Measurements from ENCODE around the gene SPRR2G. TPM values are rescaled to one million over a fixed set of nuclear protein-coding genes. Genes with fewer than 3 reads are reported as not detected.
"Not testable (repeated sequence)": the region's sequence is repeated elsewhere in the genome, so short reads cannot be mapped to it uniquely, and the experiment has no call there.

Gene SPRR2G
- total RNA-seq, 6 experiments from 2014 or later, result not detected

GRCh38 chr1:153125536-153125935, 25.2 kb downstream of the SPRR2G start:
- Mint-ChIP-seq H3K27me3 (ENCODE audit: insufficient read depth) (no peaks in the 10 kb centered on the region; the same call in 1 of the 2 replicates), H3K27ac (no peak overlapping the region), H3K36me3 (ENCODE audit: low read depth) (no peaks in the 10 kb centered on the region), H3K4me3 (no peak overlapping the region), H3K4me1 (ENCODE audit: low read depth) (no peaks in the 10 kb centered on the region), H3K9me3 (peaks cover 19% of the 10 kb centered on the region; the same call in 1 of the 2 replicates)
- TF ChIP-seq CTCF (IDR thresholded peaks at IDR 0.05), result no peak
- DNase-seq, result no peak

- H3K27ac Mint-ChIP-seq, result not testable (repeated sequence)
Observed at GRCh38 chr1:153123793-153124192, 26.9 kb downstream of the SPRR2G start.

DNA sequence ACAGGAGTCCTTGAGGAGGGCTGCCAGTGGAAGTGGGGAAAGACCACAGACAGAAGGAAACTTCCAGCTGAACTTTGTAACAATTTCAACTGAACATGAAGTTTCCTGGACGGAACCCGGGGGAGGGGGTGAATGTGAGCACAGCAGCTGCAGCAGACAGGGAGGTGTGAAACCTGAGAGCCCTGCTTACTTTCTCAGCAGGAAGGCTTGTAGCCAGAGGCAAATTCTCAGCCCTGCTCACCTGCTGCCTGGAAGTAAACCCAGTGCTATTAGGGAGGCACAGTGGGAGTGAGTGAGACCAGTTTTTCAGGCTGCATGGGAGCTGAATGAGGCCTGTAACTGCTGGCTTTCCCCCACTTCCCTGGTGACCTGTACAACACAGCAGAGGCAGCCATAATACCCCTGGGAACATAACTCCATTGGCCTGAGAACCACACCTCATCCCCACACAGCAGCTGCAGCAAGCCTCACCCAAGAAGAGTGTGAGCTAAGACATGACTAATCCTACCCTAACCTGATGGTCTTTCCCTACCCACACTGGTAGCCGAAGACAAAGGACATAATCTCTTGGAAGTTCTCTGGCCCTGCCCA, 27.8 kb downstream of the SPRR2G start:
- Mint-ChIP-seq H3K27ac (no peak overlapping the region), H3K9me3 (peaks cover 19% of the 10 kb centered on the region; the same call in 1 of the 2 replicates), H3K4me1 (ENCODE audit: low read depth) (no peaks in the 10 kb centered on the region), H3K36me3 (ENCODE audit: low read depth) (no peaks in the 10 kb centered on the region), H3K27me3 (ENCODE audit: insufficient read depth) (no peaks in the 10 kb centered on the region; the same call in 1 of the 2 replicates), H3K4me3 (no peak overlapping the region)
- DNase-seq, result no peak
- no peak for TF ChIP-seq CTCF (IDR thresholded peaks at IDR 0.05)

More at GRCh38 chr1:153123793-153124192, 26.9 kb downstream of the SPRR2G start:
- not testable (repeated sequence) for H3K36me3 Mint-ChIP-seq (ENCODE audit: low read depth); H3K4me3 Mint-ChIP-seq; H3K4me1 Mint-ChIP-seq (ENCODE audit: low read depth); H3K27me3 Mint-ChIP-seq (ENCODE audit: insufficient read depth); DNase-seq
- peaks cover 19% of the 10 kb centered on the region; the same call in 1 of the 2 replicates for H3K9me3 Mint-ChIP-seq

DNA sequence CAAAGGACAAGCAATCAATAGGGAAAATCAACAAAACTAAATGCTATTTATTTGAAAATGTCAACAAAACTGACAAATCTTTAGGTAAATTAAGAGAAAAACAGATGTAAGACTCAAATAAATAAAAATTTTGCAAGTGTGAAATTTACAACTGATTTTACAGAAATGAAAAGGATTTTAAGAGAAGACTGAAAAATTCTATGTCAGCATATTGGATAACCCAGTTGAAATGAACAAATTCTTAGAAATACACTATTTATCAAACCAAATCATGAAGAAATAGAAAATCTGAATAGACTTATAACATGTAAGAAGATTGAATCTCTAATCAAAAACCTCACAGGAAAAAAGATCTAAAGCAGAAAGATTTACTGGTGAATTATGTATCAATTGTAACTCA, 29.7 kb downstream of the SPRR2G start:
- Mint-ChIP-seq H3K9me3 (peaks cover 10% of the 10 kb centered on the region; the same call in 1 of the 2 replicates), H3K27ac (no peak overlapping the region)
- no peak for TF ChIP-seq CTCF (IDR thresholded peaks at IDR 0.05)

DNA sequence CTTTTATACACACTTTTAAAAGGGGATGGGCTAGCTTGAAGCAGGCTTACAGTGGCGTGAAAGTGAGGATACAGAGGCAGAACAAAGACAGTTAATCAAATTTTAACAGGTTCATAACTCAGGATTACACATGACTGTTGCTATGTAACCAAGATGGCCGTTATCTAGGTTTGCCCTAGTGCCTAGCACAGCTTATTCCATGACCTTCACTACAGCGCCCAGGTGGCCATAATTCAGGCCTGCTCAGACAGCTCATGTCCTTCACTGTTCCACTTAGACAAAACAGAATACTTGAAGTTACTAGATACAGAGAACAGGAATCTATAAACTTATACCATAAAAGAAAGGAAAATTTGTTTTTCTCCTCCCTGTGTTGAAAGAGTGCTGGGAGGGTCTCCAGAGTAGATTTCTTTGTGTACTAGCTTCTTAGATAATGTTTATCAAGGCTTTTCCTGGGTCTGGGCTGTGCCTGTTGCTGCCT, 31.2 kb downstream of the SPRR2G start:
- Mint-ChIP-seq H3K36me3 (ENCODE audit: low read depth) (no peaks in the 10 kb centered on the region), H3K27ac (no peak overlapping the region), H3K4me1 (ENCODE audit: low read depth) (no peaks in the 10 kb centered on the region), H3K9me3 (peaks cover 5% of the 10 kb centered on the region; the same call in 1 of the 2 replicates), H3K27me3 (ENCODE audit: insufficient read depth) (no peaks in the 10 kb centered on the region; the same call in 1 of the 2 replicates), H3K4me3 (no peak overlapping the region)
- DNase-seq, result no peak
- TF ChIP-seq CTCF (IDR thresholded peaks at IDR 0.05), result no peak

More for the DNA sequence above, 29.7 kb downstream of the SPRR2G start:
- H3K4me1 Mint-ChIP-seq (ENCODE audit: low read depth), result no peaks in the 10 kb centered on the region
- H3K27me3 Mint-ChIP-seq (ENCODE audit: insufficient read depth), result no peaks in the 10 kb centered on the region; the same call in 1 of the 2 replicates
- H3K4me3 Mint-ChIP-seq, result no peak overlapping the region
- no peaks in the 10 kb centered on the region for H3K36me3 Mint-ChIP-seq (ENCODE audit: low read depth)
- no peak for DNase-seq

DNA sequence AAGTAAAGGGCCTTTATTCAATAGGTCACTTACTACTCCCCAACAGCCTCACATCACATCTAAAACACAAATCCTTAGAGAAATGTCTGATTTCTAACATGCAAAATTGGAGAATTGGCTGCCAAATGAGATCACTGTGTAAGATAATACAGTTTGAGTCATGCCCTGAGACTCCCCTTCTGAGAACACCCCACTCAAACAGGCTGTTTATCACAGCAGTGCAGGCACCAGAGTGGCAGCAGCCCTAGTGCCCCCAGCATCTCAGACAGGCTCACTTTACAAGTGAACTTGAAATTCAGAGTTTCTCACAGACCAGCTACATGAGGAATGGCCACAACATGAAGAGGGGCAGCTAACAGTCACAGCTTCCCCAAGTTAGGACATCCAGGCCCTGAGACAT, 35.4 kb downstream of the SPRR2G start:
- H3K4me3 Mint-ChIP-seq; DNase-seq; H3K9me3 Mint-ChIP-seq; H3K27me3 Mint-ChIP-seq (ENCODE audit: insufficient read depth); H3K4me1 Mint-ChIP-seq (ENCODE audit: low read depth); H3K36me3 Mint-ChIP-seq (ENCODE audit: low read depth); H3K27ac Mint-ChIP-seq: not testable (repeated sequence)
